Chondrocyte (in vitro differentiated cells): Measurements from ENCODE around the gene TMBIM1. TPM values are rescaled to one million over a fixed set of nuclear protein-coding genes. Genes with fewer than 3 reads are reported as not detected.
"Not testable (repeated sequence)": the region's sequence is repeated elsewhere in the genome, so short reads cannot be mapped to it uniquely, and the experiment has no call there.

Experiments
- DNase-seq: peaks from one replicate; pipeline ENCODE4 v3.0.0; 2021; ENCODE audit warnings: mixed read lengths, low spot score
- H3K27ac Mint-ChIP-seq: one replicate; pipeline ENCODE4 v1.8.0; 2021; ENCODE audit warnings: mild to moderate bottlenecking, moderate library complexity, mixed read lengths; ENCODE audit not compliant: unreplicated experiment
- H3K27me3 Mint-ChIP-seq: 2 replicates; pipeline ENCODE4 v1.8.0; 2021; ENCODE audit warnings: low read depth, mixed read lengths
- H3K36me3 Mint-ChIP-seq: 2 replicates; pipeline ENCODE4 v1.8.0; 2021; ENCODE audit warnings: low read depth, mixed read lengths
- H3K4me1 Mint-ChIP-seq: 2 replicates; pipeline ENCODE4 v1.8.0; 2021; ENCODE audit warnings: low read depth, mild to moderate bottlenecking, mixed read lengths
- H3K4me3 Mint-ChIP-seq: one replicate; pipeline ENCODE4 v1.8.0; 2021; ENCODE audit warnings: mild to moderate bottlenecking, moderate library complexity, mixed read lengths; ENCODE audit not compliant: unreplicated experiment
- H3K9me3 Mint-ChIP-seq: 2 replicates; pipeline ENCODE4 v1.8.0; 2021; ENCODE audit warnings: low read depth, mixed read lengths
- total RNA-seq: library from RNA; stranded (reverse); gene quantifications from 3 replicates; pipeline ENCODE4 v1.2.1, GENCODE V29; 2021
- TF ChIP-seq, protein P1 (sequence below): fragments of 200-600 bp; sonication (generic); IDR thresholded peaks from 2 replicates; pipeline ENCODE4 v1.5.0; 2021; ENCODE audit warnings: antibody characterized with exemption, mild to moderate bottlenecking, moderate library complexity

TMBIM1 gene
- total RNA-seq, 1 donor from 2014 or later: 100 TPM

DNA sequence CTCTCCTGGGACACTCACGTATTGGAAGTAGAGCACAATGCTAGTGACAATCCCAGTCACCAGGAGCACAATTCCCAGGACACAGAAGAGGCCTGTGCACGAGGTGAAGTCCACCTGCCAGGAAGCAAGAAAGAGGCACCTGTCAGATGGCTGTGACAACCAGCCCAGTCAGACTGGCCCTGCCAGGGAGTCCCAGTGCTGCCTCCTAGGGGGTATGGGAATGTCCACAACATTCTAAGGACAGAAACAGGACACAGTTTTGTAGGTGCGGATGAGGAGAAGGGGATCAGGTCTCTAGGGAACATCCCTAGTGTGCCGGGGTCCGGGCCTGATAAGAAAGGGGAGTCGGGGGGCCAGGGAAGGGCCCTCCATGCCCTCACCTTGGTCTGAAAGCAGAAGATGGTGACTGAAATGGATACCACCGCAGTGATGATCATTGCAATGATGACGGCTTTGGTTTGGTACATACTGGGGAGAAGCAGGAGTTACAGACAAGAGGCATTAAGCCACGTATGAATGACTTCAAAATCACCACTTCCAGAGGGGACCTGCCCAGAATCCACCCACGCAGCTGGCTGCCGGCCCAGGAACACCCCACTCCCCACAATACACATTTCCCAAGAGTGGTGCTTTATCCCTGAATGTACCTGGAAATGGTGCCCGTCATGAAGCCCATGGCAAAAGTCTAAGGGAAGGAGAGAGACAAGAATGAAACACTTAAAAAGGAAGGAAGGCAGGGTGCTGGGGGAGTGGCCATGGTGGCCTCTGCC lies 15.1 kb downstream of the TMBIM1 start:
- no peaks in the 10 kb centered on the region for H3K9me3 Mint-ChIP-seq
- no peak overlapping the region for H3K4me3 Mint-ChIP-seq
- H3K27ac Mint-ChIP-seq: no peak overlapping the region
- H3K27me3 Mint-ChIP-seq: no peaks in the 10 kb centered on the region
- H3K36me3 Mint-ChIP-seq: peaks cover 39% of the 10 kb centered on the region
- DNase-seq: no peak
- TF ChIP-seq, protein P1, sequence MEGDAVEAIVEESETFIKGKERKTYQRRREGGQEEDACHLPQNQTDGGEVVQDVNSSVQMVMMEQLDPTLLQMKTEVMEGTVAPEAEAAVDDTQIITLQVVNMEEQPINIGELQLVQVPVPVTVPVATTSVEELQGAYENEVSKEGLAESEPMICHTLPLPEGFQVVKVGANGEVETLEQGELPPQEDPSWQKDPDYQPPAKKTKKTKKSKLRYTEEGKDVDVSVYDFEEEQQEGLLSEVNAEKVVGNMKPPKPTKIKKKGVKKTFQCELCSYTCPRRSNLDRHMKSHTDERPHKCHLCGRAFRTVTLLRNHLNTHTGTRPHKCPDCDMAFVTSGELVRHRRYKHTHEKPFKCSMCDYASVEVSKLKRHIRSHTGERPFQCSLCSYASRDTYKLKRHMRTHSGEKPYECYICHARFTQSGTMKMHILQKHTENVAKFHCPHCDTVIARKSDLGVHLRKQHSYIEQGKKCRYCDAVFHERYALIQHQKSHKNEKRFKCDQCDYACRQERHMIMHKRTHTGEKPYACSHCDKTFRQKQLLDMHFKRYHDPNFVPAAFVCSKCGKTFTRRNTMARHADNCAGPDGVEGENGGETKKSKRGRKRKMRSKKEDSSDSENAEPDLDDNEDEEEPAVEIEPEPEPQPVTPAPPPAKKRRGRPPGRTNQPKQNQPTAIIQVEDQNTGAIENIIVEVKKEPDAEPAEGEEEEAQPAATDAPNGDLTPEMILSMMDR: peak; percentile 24
- H3K4me1 Mint-ChIP-seq: peaks cover 19% of the 10 kb centered on the region

DNA sequence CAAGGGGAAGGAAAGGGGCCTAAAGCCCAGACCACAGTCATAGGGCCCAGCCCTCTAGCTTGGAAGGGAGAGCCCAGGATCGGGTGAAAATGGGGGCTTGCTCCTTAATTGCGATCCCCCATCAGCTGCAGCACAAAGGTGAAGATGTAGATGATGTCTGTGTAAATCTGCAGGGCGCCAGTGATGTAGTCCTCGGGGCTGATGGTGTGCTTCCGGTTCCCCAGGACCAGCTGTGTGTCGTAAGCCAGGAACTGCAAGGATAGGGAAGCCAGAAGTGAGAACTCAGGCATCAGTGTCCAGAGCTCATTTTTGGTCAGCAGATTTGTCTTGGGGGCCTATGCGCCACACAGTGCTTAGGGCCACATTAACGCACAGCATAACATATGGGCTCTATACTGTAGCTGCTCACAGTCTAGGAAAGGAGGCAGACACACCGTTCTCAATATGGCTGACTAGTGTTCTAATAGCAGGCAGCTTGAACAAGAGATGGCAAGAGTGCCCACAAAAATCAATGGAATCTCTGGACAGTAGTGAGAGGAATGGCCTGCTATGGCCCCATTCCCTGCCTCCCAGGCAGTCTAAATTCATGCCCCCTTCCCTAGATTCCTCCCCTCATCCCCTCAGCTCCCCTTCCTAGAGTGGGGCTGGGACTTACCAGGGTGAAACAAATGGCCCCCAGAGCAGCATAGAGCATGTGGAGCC lies 16.8 kb downstream of the TMBIM1 start:
- no peaks in the 10 kb centered on the region for H3K27me3 Mint-ChIP-seq
- no peak for DNase-seq
- H3K9me3 Mint-ChIP-seq: no peaks in the 10 kb centered on the region
- H3K4me3 Mint-ChIP-seq: no peak overlapping the region
- peaks cover 28% of the 10 kb centered on the region for H3K4me1 Mint-ChIP-seq
- H3K36me3 Mint-ChIP-seq: peaks cover 36% of the 10 kb centered on the region
- H3K27ac Mint-ChIP-seq: no peak overlapping the region
- TF ChIP-seq, protein P1: no peak

DNA sequence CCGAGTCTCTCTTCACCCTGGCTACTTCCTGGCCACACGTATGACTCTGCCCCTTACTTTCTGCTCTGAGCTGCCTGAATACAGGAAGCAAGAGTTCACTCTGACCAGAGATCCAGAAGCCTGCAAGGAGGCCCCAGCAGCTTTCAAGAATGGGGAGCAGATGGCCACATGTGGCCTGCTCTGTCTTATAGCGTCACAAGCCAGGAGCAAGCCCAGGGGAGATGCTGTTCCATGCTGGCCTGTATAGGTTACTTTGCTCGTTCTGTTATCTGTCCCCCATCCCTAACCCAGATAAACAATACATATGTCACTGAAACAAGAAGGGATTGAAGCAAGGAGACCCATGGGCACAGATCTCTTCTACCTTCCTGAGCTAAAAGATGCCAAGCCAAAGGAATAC lies 17.7 kb downstream of the TMBIM1 start:
- H3K27me3 Mint-ChIP-seq: no peaks in the 10 kb centered on the region
- H3K4me3 Mint-ChIP-seq: no peak overlapping the region
- H3K9me3 Mint-ChIP-seq: no peaks in the 10 kb centered on the region
- H3K4me1 Mint-ChIP-seq: peaks cover 28% of the 10 kb centered on the region
- H3K36me3 Mint-ChIP-seq: peaks cover 30% of the 10 kb centered on the region
- TF ChIP-seq, protein P1: no peak
- DNase-seq: no peak
- no peak overlapping the region for H3K27ac Mint-ChIP-seq

DNA sequence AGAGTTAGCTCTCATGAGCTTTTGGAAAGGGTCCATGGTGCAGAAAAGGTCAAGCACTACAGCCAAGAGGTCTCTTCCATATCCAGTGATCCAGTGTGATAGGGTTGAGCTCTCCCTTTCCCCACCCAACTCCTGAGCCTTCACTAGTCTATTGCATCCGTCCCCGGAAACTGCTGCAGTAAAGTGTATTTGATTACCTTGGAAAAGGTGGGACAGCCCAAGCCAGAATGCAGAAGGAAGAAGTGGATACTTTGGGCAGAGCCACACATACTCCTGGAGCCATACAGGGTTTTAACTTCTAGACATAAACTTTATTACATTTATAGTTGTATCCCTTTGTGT lies 18.4 kb downstream of the TMBIM1 start:
- no peak for DNase-seq

DNA sequence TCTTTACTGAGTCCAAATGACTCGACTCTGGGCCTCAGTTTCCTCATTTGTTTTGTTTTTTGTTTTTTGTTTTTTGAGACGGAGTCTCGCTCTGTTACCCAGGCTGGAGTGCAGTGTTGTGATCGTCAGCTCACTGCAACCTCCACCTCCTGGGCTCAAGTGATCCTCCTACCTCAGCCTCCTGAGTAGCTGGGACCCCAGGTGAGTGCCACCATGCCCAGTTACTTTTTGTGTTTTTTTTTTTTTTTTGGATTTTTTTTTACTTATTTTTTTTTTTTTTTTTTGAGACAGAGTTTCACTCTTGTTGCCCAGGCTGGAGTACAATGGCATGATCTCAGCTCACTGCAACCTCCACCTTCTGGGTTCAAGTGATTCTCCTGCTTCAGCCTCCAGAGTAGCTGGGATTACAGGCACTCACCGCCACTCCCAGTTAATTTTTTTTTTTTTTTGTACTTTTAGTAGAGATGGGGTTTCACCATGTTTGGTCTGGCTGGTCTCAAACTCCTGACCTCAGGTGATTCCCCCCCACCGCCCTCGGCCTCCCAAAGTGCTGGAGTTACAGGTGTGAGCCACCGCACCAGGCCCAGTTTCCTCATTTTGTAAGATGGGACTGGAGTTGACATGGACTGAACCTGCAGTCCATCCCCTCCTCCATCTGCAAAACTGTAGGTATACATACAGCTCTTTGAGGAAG lies 18.9 kb downstream of the TMBIM1 start:
- peak overlapping the region; percentile 84 for H3K27ac Mint-ChIP-seq
- peaks cover 29% of the 10 kb centered on the region for H3K36me3 Mint-ChIP-seq
- not testable (repeated sequence) for H3K4me3 Mint-ChIP-seq, DNase-seq, H3K27me3 Mint-ChIP-seq, H3K9me3 Mint-ChIP-seq
- peaks cover 36% of the 10 kb centered on the region for H3K4me1 Mint-ChIP-seq

More for the DNA sequence above, 18.4 kb downstream of the TMBIM1 start:
- TF ChIP-seq, protein P1: no peak
- Mint-ChIP-seq H3K27me3 (no peaks in the 10 kb centered on the region), H3K4me3 (no peak overlapping the region), H3K4me1 (peaks cover 34% of the 10 kb centered on the region), H3K36me3 (peaks cover 30% of the 10 kb centered on the region), H3K27ac (peak overlapping the region; percentile 51), H3K9me3 (no peaks in the 10 kb centered on the region)
